RWPE1 (cell line): Measurements from ENCODE around the gene UPK3A.
A peak's percentile ranks its signal among the peaks of the same experiment; 100 is the strongest.

Experiments used
- CTCF ChIA-PET: fragments of 350-600 bp; sonication (Branson Sonifier 250); formaldehyde crosslinking; extraction: SDS; loops from one replicate; lab custom pipeline; 2021; lab: Yijun Ruan, JAX
- POLR2A ChIA-PET: fragments of 400-600 bp; formaldehyde crosslinking; extraction: SDS; loops from one replicate; lab custom pipeline; 2020; ENCODE audit warnings: antibody characterized with exemption; ENCODE audit not compliant: low non-redundant PET; lab: Yijun Ruan, JAX
- DNase-seq: peaks from one replicate; pipeline ENCODE4 v3.0.0; 2012; ENCODE audit warnings: low spot score
- H3K27ac ChIP-seq: fragments of 450-650 bp; 2 replicates; pipeline ENCODE4 v1.5.1; 2017
- CTCF ChIP-seq: fragments of 450-650 bp; conservative IDR thresholded peaks from 2 replicates; pipeline ENCODE4 v1.5.1; 2017; ENCODE audit warnings: low read depth, mild to moderate bottlenecking

The UPK3A gene

GRCh38 chr22:45238957-45239680 lies 45.6 kb upstream of the UPK3A start:
- ChIA-PET POLR2A (no interaction called here), CTCF (no interaction called here)
- no peak for TF ChIP-seq CTCF
- H3K27ac ChIP-seq = peak overlapping the region; percentile 80
- no peak for DNase-seq

- CTCF ChIA-PET = no interaction called here
- no peak for DNase-seq
- peak overlapping the region; percentile 80 for H3K27ac ChIP-seq
- POLR2A ChIA-PET = no interaction called here
- TF ChIP-seq CTCF = no peak
Measured at GRCh38 chr22:45239681-45240051, 45.1 kb upstream of the UPK3A start.

- ChIA-PET CTCF (no interaction called here), POLR2A (no interaction called here)
- peak overlapping the region; percentile 80 for H3K27ac ChIP-seq
- DNase-seq = peak; percentile 13
- TF ChIP-seq CTCF = no peak
Measured at GRCh38 chr22:45240104-45240809, 44.5 kb upstream of the UPK3A start.

- no peak for TF ChIP-seq CTCF
- DNase-seq = peak; percentile 80
- ChIA-PET CTCF (no interaction called here), POLR2A (no interaction called here)
- peak within 1 kb of the TSS; percentile 99 for H3K27ac ChIP-seq
Measured at GRCh38 chr22:45240810-45241631, 43.7 kb upstream of the UPK3A start, which contains the start of gene KIAA0930. TSS of gene KIAA0930 (minus strand) at chr22:45240894. CDS start at chr22:45240703, 191 bp downstream.

GRCh38 chr22:45242778-45243191 lies 42.0 kb upstream of the UPK3A start:
- no peak for DNase-seq
- POLR2A ChIA-PET = interaction anchor here (0.6 kb wide), 1 partner anchor 80 kb away, joined by 3 read pairs; no protein-coding TSS in a partner anchor
- TF ChIP-seq CTCF = no peak
- H3K27ac ChIP-seq = peak overlapping the region; percentile 99
- CTCF ChIA-PET = no interaction called here

- POLR2A ChIA-PET = no interaction called here
- CTCF ChIA-PET = no interaction called here
- DNase-seq = no peak
Measured at GRCh38 chr22:45244916-45245315, 39.8 kb upstream of the UPK3A start.

More at GRCh38 chr22:45244916-45245315, 39.8 kb upstream of the UPK3A start:
- TF ChIP-seq CTCF = no peak
- peak overlapping the region; percentile 99 for H3K27ac ChIP-seq
